IPS-18c (cell line): ENCODE results near the gene AUH.

Experiments used
- H3K4me3 ChIP-seq: 2 replicates; pipeline ENCODE4 v1.7.0; 2013; ENCODE audit warnings: low read depth, mild to moderate bottlenecking, low read length, moderate library complexity; ENCODE audit not compliant: insufficient read depth
- H3K9me3 ChIP-seq: one replicate; pipeline ENCODE4 v1.6.1; 2013; ENCODE audit warnings: mild to moderate bottlenecking, low read length, moderate library complexity; ENCODE audit not compliant: control insufficient read depth, insufficient read depth

Gene AUH

GRCh38 chr9:91180240-91180929 is 181.3 kb downstream of the AUH start:
- Histone ChIP-seq H3K4me3 (no peak overlapping the region), H3K9me3 (peaks cover 3% of the 10 kb centered on the region)

GRCh38 chr9:91179237-91180138 is 182.2 kb downstream of the AUH start:
- Histone ChIP-seq H3K4me3 (no peak overlapping the region), H3K9me3 (peaks cover 3% of the 10 kb centered on the region)

GRCh38 chr9:91178281-91179236 is 183.2 kb downstream of the AUH start:
- peaks cover 3% of the 10 kb centered on the region for H3K9me3 ChIP-seq
- no peak overlapping the region for H3K4me3 ChIP-seq

GRCh38 chr9:91177661-91178280 is 183.9 kb downstream of the AUH start:
- Histone ChIP-seq H3K4me3 (no peak overlapping the region), H3K9me3 (peaks cover 3% of the 10 kb centered on the region)

GRCh38 chr9:91177081-91177480 is 184.6 kb downstream of the AUH start:
- H3K9me3 ChIP-seq, result peaks cover 3% of the 10 kb centered on the region
- H3K4me3 ChIP-seq, result no peak overlapping the region

GRCh38 chr9:91176426-91176825 is 185.3 kb downstream of the AUH start:
- peaks cover under 1% of the 10 kb centered on the region for H3K9me3 ChIP-seq
- H3K4me3 ChIP-seq, result no peak overlapping the region

- no peak overlapping the region for H3K4me3 ChIP-seq
- no peaks in the 10 kb centered on the region for H3K9me3 ChIP-seq
Measured at GRCh38 chr9:91174772-91175171, 186.9 kb downstream of the AUH start.

- Histone ChIP-seq H3K9me3 (no peaks in the 10 kb centered on the region), H3K4me3 (no peak overlapping the region)
Measured at GRCh38 chr9:91172329-91172728, 189.4 kb downstream of the AUH start.

GRCh38 chr9:91170951-91171350 is 190.8 kb downstream of the AUH start:
- Histone ChIP-seq H3K4me3 (no peak overlapping the region), H3K9me3 (no peaks in the 10 kb centered on the region)

- Histone ChIP-seq H3K9me3 (peaks cover 3% of the 10 kb centered on the region), H3K4me3 (no peak overlapping the region)
Measured at GRCh38 chr9:91166796-91167366, 194.8 kb downstream of the AUH start.

GRCh38 chr9:91164724-91165520 is 196.8 kb downstream of the AUH start:
- no peak overlapping the region for H3K4me3 ChIP-seq
- H3K9me3 ChIP-seq, result peaks cover 3% of the 10 kb centered on the region
